ENCODE measurements around the gene ACTR2.
"Not testable (repeated sequence)": the region's sequence is repeated elsewhere in the genome, so short reads cannot be mapped to it uniquely, and the experiment has no call there.

Gene ACTR2

GRCh38 chr2:65300761-65301711, 73.4 kb downstream of the ACTR2 start:
- Mint-ChIP-seq H3K27me3 (peaks cover 27% of the 10 kb centered on the region), H3K9me3 (no peaks in the 10 kb centered on the region), H3K36me3 (ENCODE audit: low read depth) (no peaks in the 10 kb centered on the region), H3K4me1 (ENCODE audit: low read depth) (peaks cover 49% of the 10 kb centered on the region), H3K4me3 (peak overlapping the region; percentile 70), H3K27ac (peak overlapping the region; percentile 92)

GRCh38 chr2:65305934-65306333, 78.3 kb downstream of the ACTR2 start:
- Mint-ChIP-seq H3K4me3 (no peak overlapping the region), H3K27me3 (peaks cover 17% of the 10 kb centered on the region), H3K9me3 (no peaks in the 10 kb centered on the region), H3K36me3 (ENCODE audit: low read depth) (no peaks in the 10 kb centered on the region), H3K27ac (no peak overlapping the region), H3K4me1 (ENCODE audit: low read depth) (peaks cover 20% of the 10 kb centered on the region)

- H3K36me3 Mint-ChIP-seq (ENCODE audit: low read depth): peaks cover 18% of the 10 kb centered on the region
- H3K4me3 Mint-ChIP-seq: no peak overlapping the region
- no peaks in the 10 kb centered on the region for H3K4me1 Mint-ChIP-seq (ENCODE audit: low read depth)
- no peak overlapping the region for H3K27ac Mint-ChIP-seq
- no peaks in the 10 kb centered on the region for H3K9me3 Mint-ChIP-seq
- peaks cover 2% of the 10 kb centered on the region for H3K27me3 Mint-ChIP-seq
Measured at GRCh38 chr2:65309699-65310098, 82.1 kb downstream of the ACTR2 start.

- H3K4me3 Mint-ChIP-seq: no peak overlapping the region
- H3K4me1 Mint-ChIP-seq (ENCODE audit: low read depth): no peaks in the 10 kb centered on the region
- H3K27me3 Mint-ChIP-seq: peaks cover 2% of the 10 kb centered on the region
- H3K36me3 Mint-ChIP-seq (ENCODE audit: low read depth): peaks cover 18% of the 10 kb centered on the region
- H3K27ac Mint-ChIP-seq: no peak overlapping the region
- no peaks in the 10 kb centered on the region for H3K9me3 Mint-ChIP-seq
Measured at GRCh38 chr2:65311049-65311448, 83.4 kb downstream of the ACTR2 start.

- H3K9me3 Mint-ChIP-seq: no peaks in the 10 kb centered on the region
- H3K27me3 Mint-ChIP-seq: peaks cover 2% of the 10 kb centered on the region
- H3K4me3 Mint-ChIP-seq: no peak overlapping the region
- H3K36me3 Mint-ChIP-seq (ENCODE audit: low read depth): peaks cover 21% of the 10 kb centered on the region
- no peaks in the 10 kb centered on the region for H3K4me1 Mint-ChIP-seq (ENCODE audit: low read depth)
- H3K27ac Mint-ChIP-seq: no peak overlapping the region
Measured at GRCh38 chr2:65311596-65311995, 84.0 kb downstream of the ACTR2 start.

GRCh38 chr2:65313126-65313953, 85.7 kb downstream of the ACTR2 start:
- Mint-ChIP-seq H3K9me3 (no peaks in the 10 kb centered on the region), H3K27ac (no peak overlapping the region), H3K27me3 (no peaks in the 10 kb centered on the region), H3K4me1 (ENCODE audit: low read depth) (no peaks in the 10 kb centered on the region), H3K36me3 (ENCODE audit: low read depth) (peaks cover 25% of the 10 kb centered on the region), H3K4me3 (no peak overlapping the region)

GRCh38 chr2:65313954-65314256, 86.3 kb downstream of the ACTR2 start:
- H3K4me3 Mint-ChIP-seq: no peak overlapping the region
- H3K27ac Mint-ChIP-seq: no peak overlapping the region
- no peaks in the 10 kb centered on the region for H3K27me3 Mint-ChIP-seq
- no peaks in the 10 kb centered on the region for H3K9me3 Mint-ChIP-seq
- H3K36me3 Mint-ChIP-seq (ENCODE audit: low read depth): peaks cover 25% of the 10 kb centered on the region
- H3K4me1 Mint-ChIP-seq (ENCODE audit: low read depth): peaks cover 2% of the 10 kb centered on the region

GRCh38 chr2:65314801-65315441, 87.3 kb downstream of the ACTR2 start:
- H3K27me3 Mint-ChIP-seq: no peaks in the 10 kb centered on the region
- H3K4me1 Mint-ChIP-seq (ENCODE audit: low read depth): peaks cover 12% of the 10 kb centered on the region
- H3K27ac Mint-ChIP-seq: no peak overlapping the region
- peaks cover 25% of the 10 kb centered on the region for H3K36me3 Mint-ChIP-seq (ENCODE audit: low read depth)
- H3K4me3 Mint-ChIP-seq: no peak overlapping the region
- no peaks in the 10 kb centered on the region for H3K9me3 Mint-ChIP-seq

GRCh38 chr2:65316072-65316471, 88.4 kb downstream of the ACTR2 start:
- Mint-ChIP-seq H3K36me3 (ENCODE audit: low read depth) (peaks cover 25% of the 10 kb centered on the region), H3K27ac (no peak overlapping the region), H3K9me3 (no peaks in the 10 kb centered on the region)

GRCh38 chr2:65317351-65317750, 89.7 kb downstream of the ACTR2 start:
- H3K4me1 Mint-ChIP-seq (ENCODE audit: low read depth): peaks cover 23% of the 10 kb centered on the region
- H3K9me3 Mint-ChIP-seq, H3K27ac Mint-ChIP-seq, H3K27me3 Mint-ChIP-seq, H3K4me3 Mint-ChIP-seq: not testable (repeated sequence)
- H3K36me3 Mint-ChIP-seq (ENCODE audit: low read depth): peaks cover 25% of the 10 kb centered on the region

More at GRCh38 chr2:65316072-65316471, 88.4 kb downstream of the ACTR2 start:
- H3K4me1 Mint-ChIP-seq (ENCODE audit: low read depth): peaks cover 23% of the 10 kb centered on the region
- H3K27me3 Mint-ChIP-seq: no peaks in the 10 kb centered on the region
- no peak overlapping the region for H3K4me3 Mint-ChIP-seq

GRCh38 chr2:65317841-65318240, 90.2 kb downstream of the ACTR2 start:
- H3K4me1 Mint-ChIP-seq (ENCODE audit: low read depth): peaks cover 23% of the 10 kb centered on the region

GRCh38 chr2:65319072-65319673, 91.5 kb downstream of the ACTR2 start:
- Mint-ChIP-seq H3K4me1 (ENCODE audit: low read depth) (peaks cover 23% of the 10 kb centered on the region), H3K4me3 (no peak overlapping the region), H3K36me3 (ENCODE audit: low read depth) (peaks cover 11% of the 10 kb centered on the region), H3K27me3 (no peaks in the 10 kb centered on the region), H3K9me3 (no peaks in the 10 kb centered on the region), H3K27ac (peak overlapping the region; percentile 41)

More at GRCh38 chr2:65317841-65318240, 90.2 kb downstream of the ACTR2 start:
- Mint-ChIP-seq H3K27me3 (no peaks in the 10 kb centered on the region), H3K4me3 (no peak overlapping the region), H3K9me3 (no peaks in the 10 kb centered on the region), H3K27ac (no peak overlapping the region), H3K36me3 (ENCODE audit: low read depth) (peaks cover 20% of the 10 kb centered on the region)

- peak overlapping the region; percentile 41 for H3K27ac Mint-ChIP-seq
- H3K36me3 Mint-ChIP-seq (ENCODE audit: low read depth): peaks cover 6% of the 10 kb centered on the region
- H3K27me3 Mint-ChIP-seq: no peaks in the 10 kb centered on the region
- no peaks in the 10 kb centered on the region for H3K9me3 Mint-ChIP-seq
- no peak overlapping the region for H3K4me3 Mint-ChIP-seq
- peaks cover 23% of the 10 kb centered on the region for H3K4me1 Mint-ChIP-seq (ENCODE audit: low read depth)
Measured at GRCh38 chr2:65319674-65320041, 92.0 kb downstream of the ACTR2 start.

GRCh38 chr2:65320042-65320725, 92.6 kb downstream of the ACTR2 start:
- Mint-ChIP-seq H3K27me3 (no peaks in the 10 kb centered on the region), H3K4me1 (ENCODE audit: low read depth) (peaks cover 23% of the 10 kb centered on the region), H3K9me3 (no peaks in the 10 kb centered on the region), H3K4me3 (peak overlapping the region; percentile 8), H3K27ac (peak overlapping the region; percentile 78), H3K36me3 (ENCODE audit: low read depth) (peaks cover 6% of the 10 kb centered on the region)

Data from stimulated activated naive CD8-positive, alpha-beta T cell treated with anti-CD3 and anti-CD28 coated beads, Interleukin-15, Interleukin-2, amounts not matched to agents 100 ng/mL and 50 ng/mL, for 24 hours (primary cell).